Ecto neural progenitor cell (in vitro differentiated cells): Measurements from ENCODE around the gene IQSEC1.

Experiments
- DNase-seq: peaks from one replicate; pipeline ENCODE4 v3.0.0-alpha.2; 2018; ENCODE audit warnings: low spot score

IQSEC1 gene

DNA sequence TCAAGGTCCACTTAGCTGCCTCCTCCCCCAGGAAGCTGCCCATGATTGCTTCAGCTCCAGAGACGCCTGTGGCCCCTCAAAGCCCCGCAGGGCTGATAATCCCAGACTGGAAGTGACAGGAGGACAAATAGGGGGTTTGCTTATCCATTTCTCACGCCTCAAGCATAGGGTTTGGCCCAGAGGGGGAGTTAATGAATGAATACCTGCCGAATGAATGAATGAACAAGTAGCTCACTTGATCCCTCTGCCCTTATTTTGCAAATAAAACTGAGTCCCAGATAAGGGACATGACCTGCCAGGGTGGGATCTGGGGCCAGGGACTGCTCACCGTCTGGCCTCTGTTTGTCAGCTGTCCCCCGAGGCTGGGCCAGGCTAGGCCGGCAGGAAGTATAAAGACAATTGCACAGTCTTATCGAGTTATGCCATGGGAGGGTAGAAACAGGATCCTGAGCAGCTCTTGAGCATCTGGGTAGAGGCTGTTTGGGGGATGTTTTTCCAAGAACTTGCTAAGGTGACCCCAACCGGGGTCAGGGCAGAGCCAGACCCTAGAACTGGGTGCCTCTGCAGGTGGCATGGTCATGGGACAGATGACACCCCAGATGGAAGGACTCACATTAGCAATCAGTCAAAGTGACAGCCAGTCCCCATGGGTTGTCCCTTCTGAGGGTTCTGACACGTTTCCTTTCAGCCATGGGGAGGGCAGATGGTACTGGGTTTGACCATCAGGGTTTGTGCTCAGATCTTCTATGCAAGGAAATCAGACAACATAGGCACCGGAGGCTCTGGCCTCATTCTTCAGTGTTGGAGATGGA, 45.0 kb downstream of the IQSEC1 start:
- DNase-seq, result no peak

DNA sequence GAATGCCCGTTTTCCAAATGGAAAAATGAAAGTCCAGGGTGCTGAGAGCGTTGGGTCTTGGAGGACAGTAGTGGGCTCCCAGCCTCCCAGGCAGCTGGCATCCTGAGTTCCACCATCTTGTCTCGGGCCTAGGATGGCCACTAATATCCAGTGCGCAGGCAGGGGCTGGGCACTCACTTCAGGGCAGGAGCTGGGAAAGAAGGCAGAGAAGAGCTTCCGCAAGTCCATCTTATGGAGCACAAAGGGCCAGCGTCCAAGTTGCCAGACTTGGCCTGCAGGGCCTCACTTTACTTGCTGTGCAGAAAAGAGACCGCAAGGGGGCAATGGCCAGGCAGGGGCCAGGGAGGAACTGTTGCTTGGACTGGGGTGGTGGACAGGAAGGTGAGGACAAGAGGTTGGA, 46.1 kb downstream of the IQSEC1 start:
- DNase-seq, result no peak

DNA sequence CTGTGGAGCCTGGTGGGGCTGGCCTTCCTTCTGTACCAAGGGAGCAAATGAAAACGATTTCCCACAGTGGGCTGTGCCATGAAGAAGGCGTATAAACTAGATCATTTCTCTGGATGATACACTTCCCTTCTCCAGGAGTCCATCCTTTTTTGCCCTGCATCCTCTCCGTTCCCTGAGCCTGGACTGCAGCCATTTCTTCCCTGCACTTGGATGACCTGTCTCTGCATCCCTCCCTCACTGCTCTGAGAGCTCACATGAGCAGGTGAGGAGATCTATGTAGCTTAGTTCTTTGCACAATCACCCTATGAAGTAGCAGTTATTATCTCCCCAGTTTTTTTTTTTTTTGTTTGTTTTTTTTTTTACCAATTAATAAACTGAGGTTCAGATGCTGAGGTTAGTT, 46.7 kb downstream of the IQSEC1 start:
- DNase-seq, result no peak

DNA sequence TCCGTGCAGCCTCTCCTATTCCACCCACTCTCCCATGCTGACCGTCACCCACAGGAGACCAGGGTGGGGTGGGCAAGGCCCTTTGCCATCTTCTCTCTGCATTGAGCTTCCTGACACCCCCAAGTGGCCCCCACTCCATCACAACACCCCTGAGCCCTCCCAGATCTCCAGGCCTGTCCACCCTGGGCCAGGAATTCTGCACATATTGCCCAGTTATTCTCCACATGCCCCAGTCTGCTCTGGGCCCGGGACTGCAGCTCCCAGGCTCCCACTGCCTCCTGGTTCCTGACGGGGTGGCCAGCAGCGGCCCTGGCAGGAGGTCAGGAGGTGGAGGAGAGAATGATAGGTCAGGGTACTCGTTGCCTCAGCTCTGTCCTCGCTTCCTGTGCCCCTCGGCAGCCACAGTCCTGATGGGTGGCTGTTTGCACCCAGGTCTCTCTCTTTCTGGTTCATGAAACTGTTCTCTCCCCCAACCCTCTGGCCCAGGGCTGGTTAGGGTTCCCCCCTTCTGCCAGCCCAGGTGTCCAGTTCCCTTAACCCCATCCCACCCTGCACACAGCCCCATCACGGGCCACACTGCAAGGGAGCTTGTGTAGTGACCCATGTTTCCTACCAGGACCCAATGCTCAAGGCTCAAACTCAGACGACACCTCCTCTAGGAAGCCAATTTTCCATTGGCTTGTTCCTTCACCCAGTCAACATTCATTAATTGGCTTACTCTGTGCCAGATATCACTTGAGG, 47.3 kb downstream of the IQSEC1 start:
- no peak for DNase-seq

DNA sequence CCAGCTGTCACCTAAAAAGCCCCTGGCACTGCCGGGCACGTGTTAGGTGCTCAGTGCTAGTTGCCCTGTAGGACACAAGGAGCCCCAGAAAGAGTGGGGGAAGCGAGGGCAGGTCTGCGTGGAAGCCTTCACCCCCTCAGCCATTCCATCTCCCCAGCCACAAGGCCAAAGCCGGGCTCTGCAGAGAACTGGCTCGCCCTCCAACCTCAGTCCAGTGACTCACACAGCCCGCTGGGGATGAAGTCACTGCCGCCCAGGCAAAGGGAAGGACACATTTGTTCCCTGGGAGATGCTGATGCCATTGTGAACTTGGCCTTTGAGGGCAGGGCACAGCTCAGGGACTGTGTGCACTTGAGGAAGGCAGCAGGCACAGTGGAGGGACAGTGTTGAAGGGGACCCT, 48.1 kb downstream of the IQSEC1 start:
- DNase-seq, result no peak

DNA sequence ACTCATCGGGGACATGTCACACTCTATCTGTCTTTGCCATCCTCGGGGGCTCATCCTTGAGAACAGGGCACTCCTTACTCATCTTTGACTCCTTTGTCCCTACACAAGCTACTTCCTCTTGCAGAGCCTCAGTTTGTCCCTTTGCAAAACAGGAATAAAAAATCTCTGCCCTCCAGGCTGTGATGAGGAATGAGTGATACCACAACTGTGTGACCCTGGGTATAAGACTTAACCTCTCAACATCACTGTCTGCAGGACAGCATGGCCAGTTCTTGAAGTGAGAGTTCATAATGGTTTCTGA, 48.5 kb downstream of the IQSEC1 start:
- DNase-seq, result no peak

DNA sequence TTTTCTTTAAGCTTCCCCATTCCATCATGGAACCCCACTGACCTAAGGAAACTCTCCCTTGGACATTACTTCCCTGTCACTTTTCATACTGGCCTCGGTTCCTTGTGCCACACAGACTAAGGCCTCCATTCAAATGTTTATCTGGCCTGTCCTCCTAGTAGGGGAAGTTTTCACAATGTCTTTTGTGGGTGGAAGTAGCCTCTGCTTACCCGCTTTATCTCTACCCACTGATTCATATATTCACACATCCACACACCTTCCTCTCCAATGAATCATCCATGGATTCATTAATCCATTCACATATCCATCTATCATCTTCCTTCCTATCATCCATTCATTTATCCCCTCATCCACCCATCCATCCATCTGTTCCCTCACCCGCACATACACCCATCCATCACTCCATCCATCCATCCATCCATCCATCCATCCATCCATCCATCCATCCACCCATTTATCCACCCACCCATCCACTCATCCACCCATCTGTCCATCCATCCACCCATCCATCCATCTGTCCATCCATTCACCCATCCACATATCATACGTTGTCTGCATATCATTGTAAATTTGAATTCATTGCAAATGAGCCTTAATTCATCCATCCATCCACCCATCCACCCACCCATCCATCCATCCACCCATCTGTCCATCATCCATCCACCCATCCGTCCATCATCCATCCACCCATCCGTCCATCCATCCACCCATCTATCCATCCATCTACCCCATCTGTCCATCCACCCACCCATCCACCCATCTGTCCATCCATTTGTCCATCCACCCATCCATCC, 49.1 kb downstream of the IQSEC1 start:
- no peak for DNase-seq

DNA sequence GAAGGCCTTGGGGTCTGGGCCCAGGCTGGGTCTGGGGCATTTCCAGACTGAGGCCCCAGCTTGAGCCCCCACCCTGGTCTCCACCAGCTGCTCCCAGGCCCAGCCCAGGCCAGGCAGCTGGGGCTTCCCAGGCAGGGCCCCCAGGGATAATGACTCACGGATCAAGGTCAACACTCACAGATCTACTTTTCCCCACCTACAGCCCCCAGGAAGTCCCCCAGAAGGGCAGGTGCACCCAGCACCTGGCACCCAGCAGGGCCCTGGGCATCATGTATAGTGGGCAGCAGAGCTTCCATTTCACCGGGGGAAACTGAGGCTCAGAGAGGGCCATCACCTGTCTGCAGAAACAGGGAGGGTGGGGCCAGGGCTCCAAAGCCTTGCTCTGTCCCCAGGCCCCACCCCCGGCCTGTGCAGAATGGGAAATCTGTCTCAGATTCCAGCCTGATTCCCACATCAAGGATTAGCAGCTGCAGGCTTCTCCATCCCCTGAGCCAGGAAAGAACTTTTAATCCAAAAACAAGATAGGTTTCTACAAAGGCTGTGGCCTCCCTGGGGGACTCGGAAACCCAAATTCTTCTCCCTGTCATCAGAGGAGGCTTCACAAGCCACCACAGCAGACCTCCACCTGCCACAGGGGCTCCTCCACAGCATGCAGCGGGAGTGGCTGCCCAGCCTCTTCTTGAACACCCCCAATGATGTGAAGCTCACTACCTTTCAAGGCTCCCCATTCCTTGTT, 49.8 kb downstream of the IQSEC1 start:
- no peak for DNase-seq

DNA sequence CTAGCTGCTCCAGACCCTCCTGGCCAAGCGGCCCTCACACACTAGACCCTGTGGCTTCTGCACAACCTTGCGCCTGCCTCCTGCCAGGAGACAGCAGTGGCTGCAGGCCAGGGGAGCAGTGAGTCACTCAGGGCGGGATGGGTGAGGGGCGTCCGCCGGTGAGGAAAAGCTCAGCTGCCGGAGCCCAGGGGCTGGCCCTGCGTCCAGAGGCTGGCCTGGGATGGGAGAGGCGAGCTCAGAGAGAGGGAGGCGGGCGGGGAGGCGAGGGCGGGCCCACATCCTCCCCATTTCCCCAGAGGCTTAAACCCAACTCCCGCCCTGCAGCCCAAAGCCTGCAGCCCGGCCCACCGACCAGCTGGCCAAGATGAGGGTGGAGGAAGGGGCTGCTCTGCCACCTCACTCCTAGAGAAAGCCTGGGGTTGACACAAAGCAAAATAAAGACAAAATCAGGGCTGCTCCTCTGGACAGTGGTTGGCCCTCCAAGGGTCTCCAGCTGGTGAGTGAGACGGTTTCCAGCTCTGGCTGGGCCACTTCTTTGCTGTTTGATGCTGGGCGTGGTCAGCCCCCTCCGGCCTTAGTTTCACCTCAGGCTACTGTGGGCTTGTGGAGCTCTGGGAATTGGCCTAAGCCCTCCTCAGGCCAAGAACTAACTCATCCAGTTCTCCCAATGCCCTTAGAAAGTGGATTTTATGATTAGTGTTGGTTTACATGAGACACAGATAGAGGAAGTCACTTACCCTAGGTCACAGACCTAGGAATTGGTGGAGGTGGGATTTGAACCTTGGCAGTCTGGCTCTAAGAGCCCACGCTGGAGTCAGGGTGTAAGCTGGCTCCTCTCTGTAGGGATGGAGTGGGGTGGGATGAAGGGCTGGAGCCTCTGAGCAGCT, 50.6 kb downstream of the IQSEC1 start:
- DNase-seq, result peak; percentile 87

DNA sequence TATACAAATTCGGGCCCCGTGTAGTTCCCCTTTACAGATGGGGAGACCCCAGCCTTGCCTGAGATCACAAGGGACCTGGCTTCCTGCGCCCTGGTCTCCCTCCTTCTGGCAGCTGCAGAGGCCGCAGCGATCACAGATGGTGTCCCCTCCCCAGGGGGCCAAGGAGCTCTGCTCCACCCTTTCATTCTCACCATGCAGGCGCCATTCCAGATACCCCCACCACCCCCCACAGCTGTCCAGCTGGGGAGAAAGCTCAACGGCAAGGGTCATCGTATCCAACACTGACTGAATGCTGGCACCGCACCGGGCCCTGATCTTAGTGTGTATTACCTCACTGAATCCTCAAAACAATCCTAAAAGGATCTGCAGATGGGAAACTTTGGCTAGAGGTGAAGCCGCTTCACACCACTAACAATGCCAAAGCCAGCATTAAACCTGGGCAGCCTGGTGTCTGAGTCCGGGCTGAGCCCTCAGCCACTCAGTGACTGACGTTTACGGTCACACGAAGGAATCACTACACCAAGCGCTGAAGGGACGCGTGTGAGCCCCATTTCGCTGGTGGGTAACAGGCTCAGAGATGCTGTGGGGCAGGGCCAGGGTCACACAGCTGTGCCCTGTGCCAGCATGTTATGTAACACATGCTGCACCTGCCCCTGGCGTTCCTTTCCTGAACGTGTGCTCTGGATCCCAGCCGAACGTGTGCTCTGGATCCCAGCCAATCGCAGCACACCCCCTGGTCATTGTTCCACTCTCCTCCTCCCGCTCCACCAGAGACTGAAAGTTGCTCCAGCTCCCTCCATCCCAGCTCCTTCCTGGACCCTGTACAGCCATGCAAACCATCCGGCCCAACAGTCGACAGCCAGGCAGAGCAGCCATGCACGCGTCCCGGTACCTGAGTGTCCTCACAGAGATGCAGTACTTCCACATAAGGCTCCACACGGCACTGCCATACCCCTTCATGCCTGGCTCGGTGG, 51.8 kb downstream of the IQSEC1 start:
- DNase-seq, result no peak

DNA sequence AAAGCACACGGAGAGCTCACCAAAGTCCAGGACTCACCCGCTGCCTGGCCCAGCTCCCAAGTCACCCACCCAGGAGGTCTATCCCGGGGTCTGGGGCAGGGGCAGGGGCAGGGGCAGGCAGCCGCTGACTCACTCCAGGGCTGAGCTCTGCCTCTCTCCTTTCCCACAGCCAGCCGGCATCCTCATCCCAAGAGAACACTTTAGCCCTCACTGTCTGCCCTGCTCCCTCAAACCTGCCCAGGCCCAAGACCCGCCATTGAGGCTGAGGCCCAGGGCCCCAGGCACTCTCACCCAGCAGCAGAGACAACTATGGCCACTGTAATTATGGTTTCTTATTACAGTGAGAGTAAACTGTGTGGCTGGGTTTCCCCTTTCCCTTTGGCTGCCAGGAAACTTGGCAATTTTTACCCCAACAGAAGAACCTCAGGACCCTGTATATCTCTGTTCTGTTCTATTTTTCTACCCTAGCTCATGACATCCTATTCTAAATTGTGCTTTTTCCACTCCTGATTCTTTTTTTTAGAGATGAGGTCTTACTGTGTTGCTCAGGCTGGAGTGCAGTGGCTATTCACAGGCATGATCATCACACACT, 53.0 kb downstream of the IQSEC1 start:
- no peak for DNase-seq

DNA sequence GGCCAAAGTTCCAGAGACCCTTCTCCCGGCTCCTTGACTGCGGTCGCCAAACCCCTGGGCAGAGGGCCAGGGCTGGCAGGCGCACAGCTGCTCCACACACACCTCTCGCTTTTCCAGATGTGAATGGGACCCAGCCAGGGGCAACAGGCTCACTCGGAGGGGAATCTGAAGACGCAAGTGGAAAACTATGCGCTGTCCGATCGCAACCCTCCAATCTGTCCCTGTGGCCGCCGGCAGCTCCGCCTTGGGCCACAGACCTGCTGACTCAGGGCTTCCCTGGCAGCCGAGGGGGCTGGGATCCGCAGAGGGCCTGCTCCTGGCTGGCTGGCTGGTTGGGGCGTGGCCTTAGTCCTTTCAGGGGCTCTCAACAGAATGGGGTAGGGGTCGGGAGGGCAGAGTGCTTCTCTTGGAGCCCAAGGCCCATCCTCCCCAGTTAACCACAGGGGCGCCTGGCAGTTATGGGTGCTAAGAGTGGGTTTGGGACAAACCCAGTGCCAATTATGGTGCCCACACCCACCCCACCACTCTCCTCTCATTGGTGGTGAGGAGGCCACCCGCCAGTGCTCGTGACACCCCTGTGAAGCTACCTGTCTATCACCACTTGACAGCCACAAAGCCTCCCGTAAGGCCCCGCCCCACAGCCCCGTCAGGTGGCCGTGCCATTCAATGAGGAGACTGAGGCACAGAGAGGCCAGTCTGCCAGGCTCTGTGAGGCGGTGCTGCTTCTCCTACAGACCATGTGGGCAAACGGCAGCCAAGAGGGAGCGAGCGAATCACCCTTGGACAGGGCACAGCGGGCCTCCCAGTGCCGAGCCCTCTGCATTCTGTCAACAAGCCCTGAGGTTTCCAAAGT, 53.8 kb downstream of the IQSEC1 start:
- peak; percentile 87 for DNase-seq

DNA sequence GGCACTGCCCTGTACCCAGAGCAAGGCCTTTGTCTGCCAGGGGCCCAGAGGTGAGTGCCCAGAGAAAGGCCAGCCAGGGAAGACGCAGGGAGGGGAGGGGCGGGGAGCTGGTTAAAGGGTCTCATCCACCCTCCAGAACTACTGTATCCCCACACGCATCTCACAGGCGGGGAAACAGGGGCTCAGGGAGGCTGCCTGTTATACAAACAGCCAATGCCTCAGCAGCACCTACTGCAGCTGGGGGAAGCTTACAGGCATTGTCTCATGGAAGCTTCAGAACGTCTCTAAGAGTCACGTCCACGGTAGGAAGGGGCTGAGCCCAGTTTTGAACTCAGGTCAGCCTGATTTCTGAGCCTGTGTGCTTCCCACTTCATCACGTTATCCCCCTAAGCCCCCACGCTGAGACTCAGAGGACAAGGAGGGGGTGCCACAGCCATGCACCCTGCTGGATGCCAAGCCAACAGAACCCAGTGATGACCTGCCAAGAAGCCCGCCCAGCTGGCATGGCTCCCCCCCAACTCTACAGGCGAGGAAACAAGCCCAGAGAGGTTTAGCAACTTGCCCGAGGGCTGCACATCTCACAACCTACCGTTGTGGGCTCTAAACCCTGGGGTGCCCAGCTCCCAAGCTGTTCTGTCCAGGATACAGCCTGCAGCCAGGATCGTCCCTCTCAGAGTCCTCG, 54.5 kb downstream of the IQSEC1 start:
- no peak for DNase-seq

DNA sequence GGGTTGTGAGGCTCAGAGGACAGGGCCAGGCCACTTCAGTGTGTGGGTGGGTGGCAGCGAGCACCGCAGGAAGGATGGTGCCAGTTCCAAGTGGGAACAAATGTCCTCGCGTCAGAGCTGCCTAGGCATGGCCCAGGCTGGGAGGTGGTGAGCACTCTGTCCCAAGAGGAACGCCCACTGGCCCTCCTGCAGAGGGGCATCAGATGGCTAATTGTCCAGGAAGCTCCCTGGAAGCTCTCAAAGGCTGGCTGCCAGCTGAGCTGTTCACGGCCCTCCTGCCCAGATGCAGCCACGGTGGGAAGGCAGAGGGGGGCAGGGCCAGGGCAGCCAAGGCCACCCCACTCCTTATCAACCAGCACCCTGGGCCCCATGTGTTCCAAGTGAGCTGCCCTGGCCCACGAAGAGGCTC, 55.2 kb downstream of the IQSEC1 start:
- peak; percentile 52 for DNase-seq

DNA sequence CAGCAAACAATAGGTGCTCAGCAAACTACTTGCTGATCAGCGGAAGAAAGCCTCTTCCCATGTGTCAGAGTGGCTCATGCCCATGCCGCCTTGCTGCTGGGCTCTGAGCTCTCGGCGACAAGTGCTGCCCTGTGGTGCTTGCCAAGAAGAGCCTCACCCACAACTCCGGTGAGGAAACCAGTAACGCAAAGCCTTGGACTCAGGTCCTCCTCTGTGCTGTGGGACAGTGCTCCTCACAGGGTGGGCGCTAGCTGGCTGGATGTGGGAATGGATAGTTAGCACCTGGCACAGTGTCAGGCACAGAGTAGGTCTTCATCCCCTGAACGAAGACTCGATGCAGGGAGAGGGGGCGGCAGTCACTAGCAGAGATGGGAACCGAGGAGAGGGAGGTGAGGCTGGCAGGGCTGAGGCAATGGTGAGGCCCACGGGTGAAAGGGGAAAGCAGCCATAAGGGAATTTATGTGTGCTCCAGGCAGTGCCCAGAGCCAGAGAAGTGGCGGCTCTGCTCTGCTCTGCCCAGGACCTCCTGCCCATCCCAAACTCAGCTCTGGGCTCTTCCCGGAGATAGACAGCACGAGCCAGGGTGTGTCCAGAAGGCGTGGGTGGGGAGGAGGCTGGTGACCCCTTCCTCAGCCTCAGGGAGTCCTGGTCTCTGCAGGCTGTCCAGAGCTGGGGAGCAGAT, 55.7 kb downstream of the IQSEC1 start:
- DNase-seq, result no peak

DNA sequence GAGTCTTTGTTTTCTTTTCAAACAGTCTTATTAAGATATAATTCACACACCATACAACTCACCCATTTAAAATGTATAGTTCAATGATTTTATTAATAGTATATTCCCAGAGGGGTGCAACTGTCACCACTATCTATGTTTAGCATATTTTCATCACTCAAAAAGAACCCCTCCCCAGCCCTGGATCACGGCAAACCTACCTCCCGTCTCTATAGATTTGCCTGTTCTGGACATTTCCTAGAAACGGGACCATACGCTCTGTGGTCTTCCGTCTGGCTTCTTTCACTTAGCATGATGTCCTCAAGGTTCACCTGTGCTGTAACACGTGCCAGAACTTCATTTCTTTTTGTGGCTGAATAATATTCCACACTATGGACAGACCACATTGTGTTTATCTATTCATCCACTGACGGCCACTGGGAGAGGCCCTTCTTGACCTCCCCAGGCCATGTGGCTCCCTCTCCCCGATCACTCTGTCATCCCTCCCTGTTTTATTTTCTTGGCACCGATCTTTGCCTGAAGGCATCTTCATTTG, 56.4 kb downstream of the IQSEC1 start:
- DNase-seq, result no peak

DNA sequence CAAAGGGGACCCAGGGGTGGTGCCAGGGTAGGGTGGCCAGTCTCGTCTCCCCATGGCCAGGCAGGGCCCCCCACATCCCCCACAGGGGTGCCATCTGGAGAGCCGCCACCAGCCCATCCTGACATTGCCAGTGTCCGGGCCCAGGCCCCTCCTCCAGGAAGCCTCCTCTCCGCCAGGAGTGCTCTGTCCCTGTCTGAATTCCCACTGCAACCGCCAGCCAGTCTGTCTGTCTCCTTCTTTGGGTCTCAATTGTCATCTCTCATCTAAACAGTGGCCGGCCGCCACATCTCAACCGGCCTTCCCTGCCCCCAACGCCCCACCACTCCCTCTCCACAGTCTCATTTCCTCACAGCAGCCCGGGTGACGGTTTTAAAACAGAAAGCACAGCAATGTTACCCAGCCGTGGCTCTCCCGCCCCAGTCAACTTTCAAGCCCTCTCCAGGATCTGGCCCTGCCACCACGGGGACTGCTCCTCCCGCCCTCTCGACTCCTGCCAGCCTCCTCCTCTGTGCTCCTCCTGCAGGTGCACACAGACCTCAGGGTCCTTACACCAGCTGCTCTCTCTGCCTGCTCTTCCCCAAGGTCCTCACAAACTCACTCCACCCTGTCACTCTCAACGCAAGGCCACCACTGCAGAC, 57.0 kb downstream of the IQSEC1 start:
- no peak for DNase-seq
